Endometrial microvascular endothelial cells (primary cell): ENCODE measurements around the gene GIPC3. TPM values are rescaled to one million over a fixed set of nuclear protein-coding genes. Genes with fewer than 3 reads are reported as not detected.

Source experiments
- in situ Hi-C: cut with HindIII; loops from 2 replicates; pipeline ENCODE4 v1.10.0; 2017; ENCODE audit warnings: low sequenced_read_pairs, low pct_unique_long_range_greater_than_20kb; ENCODE audit errors: inconsistent ontology term
- total RNA-seq: library from RNA; depleted of rRNA; stranded (reverse); fragments of >200 nt; gene quantifications from one replicate; pipeline ENCODE4 v1.2.3, GENCODE V29; 2015; ENCODE audit errors: inconsistent ontology term

Gene GIPC3
- total RNA-seq, 1 donor from 2014 or later = 0.28 TPM

GRCh38 chr19:3612330-3612729 lies 27.1 kb downstream of the GIPC3 start:
- in situ Hi-C loops = no loop called here

GRCh38 chr19:3612901-3613741 lies 27.8 kb downstream of the GIPC3 start:
- in situ Hi-C loops = no loop called here

- in situ Hi-C loops = no loop called here
Measured at GRCh38 chr19:3613818-3614661, 28.8 kb downstream of the GIPC3 start.

- in situ Hi-C loops = no loop called here
Measured at GRCh38 chr19:3614858-3615505, 29.7 kb downstream of the GIPC3 start.

- in situ Hi-C loops = no loop called here
Measured at GRCh38 chr19:3615524-3616135, 30.4 kb downstream of the GIPC3 start.

- in situ Hi-C loops = no loop called here
Measured at GRCh38 chr19:3617463-3617862, 32.2 kb downstream of the GIPC3 start.

GRCh38 chr19:3618144-3618810 lies 33.0 kb downstream of the GIPC3 start:
- in situ Hi-C loops = no loop called here

- in situ Hi-C loops = no loop called here
Measured at GRCh38 chr19:3618811-3619630, 33.7 kb downstream of the GIPC3 start.

- in situ Hi-C loops = no loop called here
Measured at GRCh38 chr19:3619631-3620012, 34.3 kb downstream of the GIPC3 start.

- in situ Hi-C loops = no loop called here
Measured at GRCh38 chr19:3620145-3620816, 35.0 kb downstream of the GIPC3 start.

GRCh38 chr19:3620817-3621547 lies 35.7 kb downstream of the GIPC3 start:
- in situ Hi-C loops = no loop called here

GRCh38 chr19:3621689-3622088 lies 36.4 kb downstream of the GIPC3 start:
- in situ Hi-C loops = no loop called here

GRCh38 chr19:3622224-3622623 lies 36.9 kb downstream of the GIPC3 start:
- in situ Hi-C loops = no loop called here

- in situ Hi-C loops = no loop called here
Measured at GRCh38 chr19:3623716-3624115, 38.4 kb downstream of the GIPC3 start.

- in situ Hi-C loops = no loop called here
Measured at GRCh38 chr19:3625996-3626472, 40.8 kb downstream of the GIPC3 start.

- in situ Hi-C loops = no loop called here
Measured at GRCh38 chr19:3626473-3627350, 41.4 kb downstream of the GIPC3 start, which contains the start of gene CACTIN. CACTIN (minus strand) TSS chr19:3626790; CDS start chr19:3626762, 28 bp downstream.
